Loucy (cell line): ENCODE measurements around the gene ZCRB1.

ENCODE experiments used
- H2AFZ ChIP-seq: fragments of 200-600 bp; sonication (generic); 2 replicates; pipeline ENCODE4 v1.6.0; 2016; ENCODE audit warnings: antibody characterized with exemption, mild to moderate bottlenecking, low read length, moderate library complexity
- H3F3A ChIP-seq: fragments of 200-600 bp; 2 replicates; pipeline ENCODE4 v1.6.0; 2016; ENCODE audit warnings: antibody characterized with exemption, low read depth, mild to moderate bottlenecking
- H3K27me3 ChIP-seq: fragments of 200-600 bp; sonication (generic); 2 replicates; pipeline ENCODE4 v1.6.1; 2014; ENCODE audit warnings: low read length, mild to moderate bottlenecking; ENCODE audit not compliant: insufficient read depth, poor library complexity, severe bottlenecking
- H3K36me3 ChIP-seq: fragments of 200-600 bp; sonication (generic); 2 replicates; pipeline ENCODE4 v1.6.1; 2016; ENCODE audit warnings: low read length; ENCODE audit not compliant: insufficient read depth
- H3K4me1 ChIP-seq: fragments of 200-600 bp; sonication (generic); 2 replicates; pipeline ENCODE4 v1.5.1; 2014; ENCODE audit warnings: low read length, mild to moderate bottlenecking; ENCODE audit not compliant: insufficient read depth, poor library complexity, severe bottlenecking
- H3K4me2 ChIP-seq: fragments of 200-600 bp; sonication (generic); 2 replicates; pipeline ENCODE4 v1.6.0; 2014; ENCODE audit warnings: antibody characterized with exemption, low read length, low read depth, mild to moderate bottlenecking; ENCODE audit not compliant: poor library complexity, severe bottlenecking
- H3K4me3 ChIP-seq: fragments of 200-600 bp; sonication (generic); 2 replicates; pipeline ENCODE4 v1.5.1; 2014; ENCODE audit warnings: low read length, mild to moderate bottlenecking, mixed read lengths; ENCODE audit not compliant: poor library complexity, severe bottlenecking
- H3K79me2 ChIP-seq: fragments of 200-600 bp; sonication (generic); 2 replicates; pipeline ENCODE4 v1.6.1; 2014; ENCODE audit warnings: low read length; ENCODE audit not compliant: insufficient read depth
- H3K9ac ChIP-seq: fragments of 200-600 bp; sonication (generic); 2 replicates; pipeline ENCODE4 v1.6.0; 2014; ENCODE audit warnings: mild to moderate bottlenecking, low read depth, low read length, moderate library complexity; ENCODE audit not compliant: poor library complexity, severe bottlenecking
- H3K9me2 ChIP-seq: fragments of 200-600 bp; sonication (generic); replicated peaks from 2 replicates; pipeline ENCODE4 v1.6.1; 2016; ENCODE audit warnings: low read depth, low read length, mixed read lengths
- H3K9me3 ChIP-seq: fragments of 200-600 bp; sonication (generic); 2 replicates; pipeline ENCODE4 v1.6.1; 2014; ENCODE audit warnings: mild to moderate bottlenecking, antibody characterized with exemption, low read length, low read depth; ENCODE audit not compliant: insufficient read depth
- H4K20me1 ChIP-seq: fragments of 200-600 bp; sonication (generic); 2 replicates; pipeline ENCODE4 v1.6.0; 2014; ENCODE audit warnings: antibody characterized with exemption, low read length, mild to moderate bottlenecking; ENCODE audit not compliant: insufficient read depth, poor library complexity, severe bottlenecking
- CTCF ChIP-seq: fragments of 200-600 bp; sonication (generic); conservative IDR thresholded peaks from 2 replicates; pipeline ENCODE4 v1.5.1; 2014; ENCODE audit warnings: mild to moderate bottlenecking, antibody characterized with exemption, low read length
- EZH2phosphoT487 ChIP-seq: fragments of 200-600 bp; IDR thresholded peaks from 2 replicates; pipeline ENCODE4 v1.6.1; 2018; ENCODE audit warnings: antibody characterized with exemption, mild to moderate bottlenecking, moderate library complexity, borderline replicate concordance

Gene ZCRB1

GRCh38 chr12:42281844-42282243 is 44.0 kb downstream of the ZCRB1 start:
- Histone ChIP-seq H3K36me3 (no peaks in the 10 kb centered on the region), H3K4me2 (no peak overlapping the region), H3K9ac (no peak overlapping the region), H3K79me2 (no peaks in the 10 kb centered on the region), H3K4me1 (no peaks in the 10 kb centered on the region), H3K9me3 (no peaks in the 10 kb centered on the region), H2AFZ (no peak overlapping the region), H3K27me3 (no peaks in the 10 kb centered on the region), H4K20me1 (no peaks in the 10 kb centered on the region), H3F3A (no peaks in the 10 kb centered on the region), H3K4me3 (no peak overlapping the region), H3K9me2 (no peaks in the 10 kb centered on the region)
- no peak for TF ChIP-seq CTCF
- no peak for TF ChIP-seq EZH2phosphoT487

GRCh38 chr12:42281278-42281677 is 44.6 kb downstream of the ZCRB1 start:
- TF ChIP-seq EZH2phosphoT487: no peak
- TF ChIP-seq CTCF: no peak
- H2AFZ ChIP-seq: no peak overlapping the region
- no peak overlapping the region for H3K9ac ChIP-seq
- H4K20me1 ChIP-seq: no peaks in the 10 kb centered on the region
- no peaks in the 10 kb centered on the region for H3F3A ChIP-seq
- no peaks in the 10 kb centered on the region for H3K79me2 ChIP-seq
- no peaks in the 10 kb centered on the region for H3K9me2 ChIP-seq
- H3K4me3 ChIP-seq: no peak overlapping the region
- no peak overlapping the region for H3K4me2 ChIP-seq
- H3K9me3 ChIP-seq: no peaks in the 10 kb centered on the region
- no peaks in the 10 kb centered on the region for H3K27me3 ChIP-seq
- no peaks in the 10 kb centered on the region for H3K36me3 ChIP-seq
- H3K4me1 ChIP-seq: no peaks in the 10 kb centered on the region

GRCh38 chr12:42278128-42278510 is 47.8 kb downstream of the ZCRB1 start:
- H3K9me3 ChIP-seq: no peaks in the 10 kb centered on the region
- no peaks in the 10 kb centered on the region for H3K9me2 ChIP-seq
- no peaks in the 10 kb centered on the region for H3K4me1 ChIP-seq
- no peaks in the 10 kb centered on the region for H3K27me3 ChIP-seq
- H3K9ac ChIP-seq: no peak overlapping the region
- H3K4me2 ChIP-seq: no peak overlapping the region
- H3K4me3 ChIP-seq: no peak overlapping the region
- no peak overlapping the region for H2AFZ ChIP-seq
- no peaks in the 10 kb centered on the region for H4K20me1 ChIP-seq
- H3K36me3 ChIP-seq: no peaks in the 10 kb centered on the region
- TF ChIP-seq EZH2phosphoT487 (no peak), CTCF (no peak)
- no peaks in the 10 kb centered on the region for H3F3A ChIP-seq
- no peaks in the 10 kb centered on the region for H3K79me2 ChIP-seq
